Activated T-cell treated with anti-CD3 and anti-CD28 coated beads for 1 hour (primary cell): Measurements from ENCODE around the gene ACTL7A.
"Not testable (repeated sequence)": the region's sequence is repeated elsewhere in the genome, so short reads cannot be mapped to it uniquely, and the experiment has no call there.

ENCODE experiments used
- DNase-seq: peaks from one replicate; pipeline ENCODE4 v3.0.0-alpha.2; 2020; ENCODE audit warnings: low read depth

Gene ACTL7A

GRCh38 chr9:108861997-108862396, at the start of gene ACTL7A:
TSS of gene ACTL7A (plus strand) at chr9:108862266. CDS start at chr9:108862323, 57 bp downstream.
- DNase-seq, result no peak

GRCh38 chr9:108812396-108813025, 49.6 kb upstream of the ACTL7A start:
- DNase-seq, result no peak

GRCh38 chr9:108813951-108814601, 48.0 kb upstream of the ACTL7A start:
- DNase-seq, result no peak

GRCh38 chr9:108815156-108815555, 46.9 kb upstream of the ACTL7A start:
- DNase-seq, result no peak

- DNase-seq, result no peak
Observed at GRCh38 chr9:108816037-108816436, 46.0 kb upstream of the ACTL7A start.

- DNase-seq, result no peak
Observed at GRCh38 chr9:108823829-108824228, 38.2 kb upstream of the ACTL7A start.

- DNase-seq, result no peak
Observed at GRCh38 chr9:108830272-108830671, 31.8 kb upstream of the ACTL7A start.

GRCh38 chr9:108831496-108832178, 30.4 kb upstream of the ACTL7A start:
- DNase-seq, result no peak

GRCh38 chr9:108832179-108832500, 29.9 kb upstream of the ACTL7A start:
- DNase-seq, result no peak

GRCh38 chr9:108834959-108835665, 27.0 kb upstream of the ACTL7A start:
- no peak for DNase-seq

GRCh38 chr9:108835831-108836230, 26.2 kb upstream of the ACTL7A start:
- DNase-seq, result no peak

- DNase-seq, result no peak
Observed at GRCh38 chr9:108836319-108836718, 25.7 kb upstream of the ACTL7A start.

GRCh38 chr9:108836781-108837180, 25.3 kb upstream of the ACTL7A start:
- DNase-seq, result no peak

GRCh38 chr9:108837530-108837929, 24.5 kb upstream of the ACTL7A start:
- DNase-seq, result no peak

- no peak for DNase-seq
Observed at GRCh38 chr9:108838017-108838416, 24.0 kb upstream of the ACTL7A start.

GRCh38 chr9:108839561-108839960, 22.5 kb upstream of the ACTL7A start:
- DNase-seq, result not testable (repeated sequence)

GRCh38 chr9:108842610-108843295, 19.3 kb upstream of the ACTL7A start:
- no peak for DNase-seq

GRCh38 chr9:108844391-108844790, 17.7 kb upstream of the ACTL7A start:
- DNase-seq, result no peak

- DNase-seq, result no peak
Observed at GRCh38 chr9:108844856-108845255, 17.2 kb upstream of the ACTL7A start.

GRCh38 chr9:108845507-108845906, 16.6 kb upstream of the ACTL7A start:
- no peak for DNase-seq

- DNase-seq, result no peak
Observed at GRCh38 chr9:108845947-108846346, 16.1 kb upstream of the ACTL7A start.

GRCh38 chr9:108848296-108848695, 13.8 kb upstream of the ACTL7A start:
- not testable (repeated sequence) for DNase-seq
